ENCODE results near the gene EPHB1.

DNA sequence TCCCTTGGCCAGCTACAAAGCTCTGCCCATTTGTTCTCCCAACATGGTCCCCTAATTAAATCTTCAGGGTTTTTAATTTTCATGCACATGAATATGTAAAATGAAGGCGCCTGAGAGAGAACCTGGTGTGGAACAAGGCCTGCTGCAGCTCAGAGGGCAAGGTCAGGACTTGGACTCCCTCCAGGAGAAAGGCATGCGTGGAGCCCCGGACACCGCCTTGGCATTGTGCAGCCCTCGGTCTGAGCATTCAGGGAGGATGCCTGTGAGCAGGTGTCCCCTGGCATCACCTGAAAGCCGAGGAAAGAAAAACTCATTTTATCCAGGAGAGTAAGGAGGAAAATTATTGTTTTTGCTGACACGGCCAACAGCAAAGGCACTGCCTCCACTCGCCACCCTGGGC, 33.8 kb upstream of the EPHB1 start:
- TF ChIP-seq, protein P1, sequence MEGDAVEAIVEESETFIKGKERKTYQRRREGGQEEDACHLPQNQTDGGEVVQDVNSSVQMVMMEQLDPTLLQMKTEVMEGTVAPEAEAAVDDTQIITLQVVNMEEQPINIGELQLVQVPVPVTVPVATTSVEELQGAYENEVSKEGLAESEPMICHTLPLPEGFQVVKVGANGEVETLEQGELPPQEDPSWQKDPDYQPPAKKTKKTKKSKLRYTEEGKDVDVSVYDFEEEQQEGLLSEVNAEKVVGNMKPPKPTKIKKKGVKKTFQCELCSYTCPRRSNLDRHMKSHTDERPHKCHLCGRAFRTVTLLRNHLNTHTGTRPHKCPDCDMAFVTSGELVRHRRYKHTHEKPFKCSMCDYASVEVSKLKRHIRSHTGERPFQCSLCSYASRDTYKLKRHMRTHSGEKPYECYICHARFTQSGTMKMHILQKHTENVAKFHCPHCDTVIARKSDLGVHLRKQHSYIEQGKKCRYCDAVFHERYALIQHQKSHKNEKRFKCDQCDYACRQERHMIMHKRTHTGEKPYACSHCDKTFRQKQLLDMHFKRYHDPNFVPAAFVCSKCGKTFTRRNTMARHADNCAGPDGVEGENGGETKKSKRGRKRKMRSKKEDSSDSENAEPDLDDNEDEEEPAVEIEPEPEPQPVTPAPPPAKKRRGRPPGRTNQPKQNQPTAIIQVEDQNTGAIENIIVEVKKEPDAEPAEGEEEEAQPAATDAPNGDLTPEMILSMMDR (IDR thresholded peaks at IDR 0.05; ENCODE audit: insufficient read depth, low read length), result no peak
- no peak for TF ChIP-seq POLR2AphosphoS5 (IDR thresholded peaks at IDR 0.05; ENCODE audit: low read depth)
